Upper lobe of right lung (tissue), 1 donor: ENCODE measurements around the gene CHST3. TPM values are rescaled to one million over a fixed set of nuclear protein-coding genes. Genes with fewer than 3 reads are reported as not detected.

Experiments
- ATAC-seq: fragments of 200-7000 bp; cut with Tn5 transposase; one replicate; pipeline ENCODE4 v1.9.1; 2020; ENCODE audit warnings: mild to moderate bottlenecking, moderate library complexity
- DNase-seq: peaks from one replicate; pipeline ENCODE4 v3.0.0-alpha.2; 2020
- H3K27ac ChIP-seq: fragments of 200-600 bp; one replicate; pipeline ENCODE4 v1.8.0; 2022
- H3K27me3 ChIP-seq: fragments of 200-600 bp; one replicate; pipeline ENCODE4 v1.8.0; 2022; ENCODE audit warnings: mild to moderate bottlenecking
- H3K36me3 ChIP-seq: fragments of 200-600 bp; one replicate; pipeline ENCODE4 v1.8.0; 2022
- H3K4me1 ChIP-seq: fragments of 200-600 bp; one replicate; pipeline ENCODE4 v1.8.0; 2022
- H3K4me3 ChIP-seq: fragments of 200-600 bp; one replicate; pipeline ENCODE4 v1.8.0; 2022; ENCODE audit warnings: mild to moderate bottlenecking
- H3K9me3 ChIP-seq: fragments of 200-600 bp; one replicate; pipeline ENCODE4 v1.8.0; 2022
- intact Hi-C: fragments of 100-400 bp; cut with DNase I; formaldehyde crosslinking; loops from one replicate; pipeline ENCODE4 v1.11.0; 2022
- total RNA-seq: library from RNA; stranded (reverse); fragmentation: NEBNext Ultra II Directional; extraction: Animal tissue kit (Norgen Biotek cat#: 25700); gene quantifications from one replicate; pipeline ENCODE4 v1.2.1, GENCODE V29; 2021
- TF ChIP-seq, protein P1 (sequence below): fragments of 200-600 bp; IDR thresholded peaks from one replicate; pipeline ENCODE4 v1.8.0; 2022; ENCODE audit warnings: antibody characterized with exemption
- donor health status: DM: no; HTN: yes; CAD: no; lungs with severe emphysema.

The CHST3 gene
- total RNA-seq, 1 donor from 2014 or later, result 15.6 TPM

DNA sequence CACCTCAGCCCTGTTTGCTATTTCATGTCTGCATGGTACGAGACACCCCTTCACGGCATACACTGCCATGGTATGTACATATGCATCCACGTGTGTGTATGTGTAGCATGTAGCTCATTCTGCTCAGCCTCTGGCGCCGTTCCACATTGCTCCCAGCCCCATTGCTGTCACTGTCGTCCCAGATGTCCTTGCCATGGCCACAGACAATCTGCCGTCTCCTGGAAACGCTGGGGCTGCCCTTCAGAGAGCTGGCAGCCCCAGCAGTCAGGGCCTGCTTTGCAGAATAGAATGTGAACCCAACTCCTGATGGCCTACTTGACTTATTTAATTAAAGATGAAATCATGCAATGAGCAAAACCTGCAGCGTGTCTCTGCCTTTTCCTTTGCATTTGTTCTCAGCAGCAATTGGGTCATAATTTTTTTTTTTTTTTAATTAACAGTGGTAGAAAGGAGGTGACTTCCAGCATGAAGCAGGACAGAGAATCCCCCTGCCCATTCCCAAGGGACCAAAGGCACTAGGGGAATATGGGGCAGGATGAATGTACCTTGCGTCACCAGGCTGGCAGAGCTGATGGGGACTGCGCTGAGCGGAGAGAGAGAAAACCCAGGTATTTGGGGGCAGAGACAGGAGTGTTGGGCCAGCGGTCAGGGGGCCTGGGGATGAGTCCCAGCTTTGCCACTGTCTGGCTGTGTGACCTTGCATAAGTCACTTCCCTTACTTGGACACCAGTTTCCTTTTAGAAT is 49.2 kb downstream of the CHST3 start:
- no peak overlapping the region for H3K27ac ChIP-seq
- H3K4me3 ChIP-seq, result no peak overlapping the region
- DNase-seq (no peak), ATAC-seq (no peak)
- no peaks in the 10 kb centered on the region for H3K27me3 ChIP-seq
- H3K4me1 ChIP-seq, result peaks cover 36% of the 10 kb centered on the region
- TF ChIP-seq, protein P1, sequence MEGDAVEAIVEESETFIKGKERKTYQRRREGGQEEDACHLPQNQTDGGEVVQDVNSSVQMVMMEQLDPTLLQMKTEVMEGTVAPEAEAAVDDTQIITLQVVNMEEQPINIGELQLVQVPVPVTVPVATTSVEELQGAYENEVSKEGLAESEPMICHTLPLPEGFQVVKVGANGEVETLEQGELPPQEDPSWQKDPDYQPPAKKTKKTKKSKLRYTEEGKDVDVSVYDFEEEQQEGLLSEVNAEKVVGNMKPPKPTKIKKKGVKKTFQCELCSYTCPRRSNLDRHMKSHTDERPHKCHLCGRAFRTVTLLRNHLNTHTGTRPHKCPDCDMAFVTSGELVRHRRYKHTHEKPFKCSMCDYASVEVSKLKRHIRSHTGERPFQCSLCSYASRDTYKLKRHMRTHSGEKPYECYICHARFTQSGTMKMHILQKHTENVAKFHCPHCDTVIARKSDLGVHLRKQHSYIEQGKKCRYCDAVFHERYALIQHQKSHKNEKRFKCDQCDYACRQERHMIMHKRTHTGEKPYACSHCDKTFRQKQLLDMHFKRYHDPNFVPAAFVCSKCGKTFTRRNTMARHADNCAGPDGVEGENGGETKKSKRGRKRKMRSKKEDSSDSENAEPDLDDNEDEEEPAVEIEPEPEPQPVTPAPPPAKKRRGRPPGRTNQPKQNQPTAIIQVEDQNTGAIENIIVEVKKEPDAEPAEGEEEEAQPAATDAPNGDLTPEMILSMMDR, result no peak
- H3K36me3 ChIP-seq, result no peaks in the 10 kb centered on the region
- H3K9me3 ChIP-seq, result no peaks in the 10 kb centered on the region
- intact Hi-C loops, result no loop called here

GRCh38 chr10:72014197-72014596 is 50.0 kb downstream of the CHST3 start:
- intact Hi-C loops, result no loop called here
- Histone ChIP-seq H3K27ac (no peak overlapping the region), H3K4me3 (no peak overlapping the region), H3K27me3 (no peaks in the 10 kb centered on the region), H3K36me3 (no peaks in the 10 kb centered on the region), H3K4me1 (peaks cover 28% of the 10 kb centered on the region), H3K9me3 (no peaks in the 10 kb centered on the region)
- TF ChIP-seq, protein P1, result no peak
- no peak for DNase-seq
- ATAC-seq, result no peak

DNA sequence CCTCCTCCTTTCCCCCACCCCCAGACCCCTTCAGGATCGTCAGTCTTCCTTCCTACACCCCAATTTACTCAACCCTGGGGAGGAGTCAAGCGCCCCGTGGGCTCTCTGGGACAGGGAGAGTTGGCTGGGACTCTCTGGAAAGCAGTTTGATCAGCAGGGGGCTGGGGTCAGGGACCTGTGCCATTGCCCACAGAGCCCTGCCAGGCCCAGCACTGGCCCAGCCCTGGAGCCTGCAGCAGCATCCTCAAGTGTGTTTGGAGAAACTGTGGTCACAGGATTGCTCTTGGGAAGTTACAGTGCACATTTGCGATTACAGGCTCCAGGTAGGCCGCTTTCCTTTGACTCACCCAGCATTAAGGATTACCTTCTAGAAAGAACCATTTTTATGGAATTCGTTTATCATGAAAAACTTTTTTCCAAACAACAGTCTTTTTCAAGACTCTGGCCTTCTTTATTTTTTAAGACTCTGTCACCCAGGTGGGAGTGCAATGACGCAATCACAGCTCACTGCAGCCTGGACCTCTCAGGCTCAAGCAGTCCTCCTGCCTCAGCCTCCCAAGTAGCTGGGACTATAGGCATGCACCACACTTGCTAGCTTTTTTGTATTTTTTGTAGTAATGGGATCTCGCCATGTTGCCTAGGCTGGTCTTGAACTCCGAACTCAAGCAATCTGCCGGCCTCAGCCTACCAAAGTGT is 50.7 kb downstream of the CHST3 start:
- Histone ChIP-seq H3K9me3 (no peaks in the 10 kb centered on the region), H3K4me1 (peaks cover 22% of the 10 kb centered on the region), H3K27ac (no peak overlapping the region), H3K4me3 (no peak overlapping the region), H3K27me3 (no peaks in the 10 kb centered on the region), H3K36me3 (no peaks in the 10 kb centered on the region)
- ATAC-seq, result no peak
- DNase-seq, result no peak
- intact Hi-C loops, result no loop called here
- TF ChIP-seq, protein P1, result no peak

GRCh38 chr10:72015841-72016240 is 51.6 kb downstream of the CHST3 start:
- Histone ChIP-seq H3K27ac (no peak overlapping the region), H3K4me1 (peaks cover 15% of the 10 kb centered on the region), H3K4me3 (no peak overlapping the region), H3K9me3 (no peaks in the 10 kb centered on the region), H3K36me3 (no peaks in the 10 kb centered on the region), H3K27me3 (no peaks in the 10 kb centered on the region)
- ATAC-seq, result no peak
- TF ChIP-seq, protein P1, result no peak
- no peak for DNase-seq
- intact Hi-C loops, result no loop called here

DNA sequence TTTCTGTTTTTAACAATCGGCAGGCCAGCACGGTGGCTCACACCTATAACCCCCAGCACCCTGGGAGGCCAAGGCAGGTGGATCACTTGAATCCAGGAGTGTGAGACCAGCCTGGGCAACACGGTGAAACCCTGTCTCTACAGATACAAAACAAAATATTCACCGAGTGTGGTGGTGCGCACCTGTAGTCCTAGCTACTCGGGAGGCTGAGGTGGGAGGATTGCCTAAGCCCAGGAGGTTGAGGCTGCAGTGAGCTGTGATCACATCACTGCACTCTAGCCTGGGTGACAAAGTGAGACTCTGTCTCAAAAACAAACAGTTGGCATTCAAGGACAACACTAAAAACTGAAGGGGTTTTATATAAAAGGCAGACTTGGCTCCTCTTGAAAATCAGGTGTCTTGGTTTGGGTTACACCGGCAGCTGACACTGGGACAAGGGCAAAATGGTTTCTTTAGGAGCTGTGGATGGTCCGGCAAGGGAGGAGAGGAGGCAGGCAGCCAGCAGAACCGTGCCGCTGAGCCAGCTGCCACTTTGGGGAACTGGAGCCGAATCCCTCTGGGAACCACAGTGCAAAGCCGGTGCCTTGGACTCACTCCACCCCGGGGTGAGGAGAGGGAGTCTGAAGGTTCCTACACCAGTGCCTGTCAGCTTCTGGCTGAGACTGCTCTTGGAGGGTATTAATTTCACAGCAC is 52.6 kb downstream of the CHST3 start:
- Histone ChIP-seq H3K27me3 (no peaks in the 10 kb centered on the region), H3K4me3 (no peak overlapping the region), H3K4me1 (peaks cover 24% of the 10 kb centered on the region), H3K27ac (no peak overlapping the region), H3K36me3 (no peaks in the 10 kb centered on the region), H3K9me3 (no peaks in the 10 kb centered on the region)
- DNase-seq (no peak), ATAC-seq (peak; percentile 17)
- intact Hi-C loops, result no loop called here
- TF ChIP-seq, protein P1, result no peak
